ENCODE data around the gene DVL1. TPM values are rescaled to one million over a fixed set of nuclear protein-coding genes. Genes with fewer than 3 reads are reported as not detected.
"Not testable (repeated sequence)": the region's sequence is repeated elsewhere in the genome, so short reads cannot be mapped to it uniquely, and the experiment has no call there.

Gene DVL1
- total and polyA plus RNA-seq, 2 of the 13 experiments (the other 11 are each of a cell fraction or from before 2014, with no cell fraction given): 30.8 to 60.4 TPM

DNA sequence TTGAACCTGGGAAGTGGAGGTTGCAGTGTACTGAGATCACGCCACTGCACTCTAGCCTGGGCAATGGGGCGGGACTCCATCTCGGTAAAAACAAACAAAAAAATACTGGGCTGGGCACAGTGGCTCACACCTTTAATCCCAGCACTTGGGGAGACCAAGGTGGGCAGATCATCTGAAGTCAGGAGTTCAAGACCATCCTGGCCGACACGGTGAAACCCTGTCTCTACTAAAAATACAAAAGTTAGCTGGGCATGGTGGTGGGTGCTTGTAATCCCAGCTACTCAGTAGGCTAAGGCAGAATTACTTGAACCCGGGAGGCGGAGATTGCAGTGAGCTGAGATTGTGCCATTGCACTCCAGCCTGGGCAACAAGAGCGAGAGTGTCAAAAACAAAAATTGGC, 33.0 kb downstream of the DVL1 start:
- CTCF ChIA-PET (ENCODE audit: low intra/inter-chr PET ratio, low total read pairs); H4K20me1 ChIP-seq (ENCODE audit: insufficient read depth, low read length): not testable (repeated sequence)

GRCh38 chr1:1315435-1315954, 33.7 kb downstream of the DVL1 start:
- intact Hi-C loops (cut with micrococcal nuclease; ENCODE audit: unreplicated experiment) (no loop called here), in situ Hi-C loops (cut with HindIII; ENCODE audit: extremely low pct_ligation_motif_present, low pct_unique_long_range_greater_than_20kb) (no loop called here)
- no peak overlapping the region for H3K4me3 ChIP-seq (replicated peaks in 1 of 3; ENCODE audit: insufficient read depth in 1 of 3, low read depth in 2 of 3, low read length in 3 of 3)
- no peak overlapping the region for H3K9ac ChIP-seq (ENCODE audit: insufficient read depth, low read depth, low read length)
- H3K4me2 ChIP-seq (ENCODE audit: low read depth, low read length): no peak overlapping the region
- H2AFZ ChIP-seq (ENCODE audit: low read length): no peak overlapping the region
- DNase-seq (ENCODE audit: low spot score): no peak
- ChIA-PET CTCF (ENCODE audit: low intra/inter-chr PET ratio, low total read pairs) (no interaction called here), POLR2A (interaction anchor here (0.9 kb wide), 1 partner anchor 10 kb away, joined by 3 read pairs; no protein-coding TSS in a partner anchor)
- H3K4me1 ChIP-seq (ENCODE audit: insufficient read depth, low read length): peaks cover 6% of the 10 kb centered on the region; the same call in 1 of the 2 replicates
- 95% methylated on average over 24 of the region's 26 CpGs for WGBS (ENCODE audit: low lambda C conversion rate)
- no TSS peak for BruUV-seq (replicated peaks)
- peaks cover 20 to 61% of the 10 kb centered on the region in 2 experiments; a peak in 4 of 5 replicates for H3K36me3 ChIP-seq (replicated peaks in 1 of 2; ENCODE audit: control insufficient read depth in 1 of 2, insufficient read depth in 2 of 2, low read length in 2 of 2)
- no peaks in the 10 kb centered on the region for H3K9me3 ChIP-seq (ENCODE audit: low read length)
- no peak for FAIRE-seq
- H3K79me2 ChIP-seq (ENCODE audit: insufficient read depth, low read length): peaks cover 9% of the 10 kb centered on the region
- no peak overlapping the region for H3K27ac ChIP-seq (ENCODE audit: extremely low read length, insufficient read depth, low read length)
- no peak for ATAC-seq
- H3K27me3 ChIP-seq (ENCODE audit: control insufficient read depth in 1 of 2, insufficient read depth in 2 of 2, low read length in 2 of 2): no peaks in the 10 kb centered on the region
- peaks cover 5% of the 10 kb centered on the region; the same call in 1 of the 2 replicates for H4K20me1 ChIP-seq (ENCODE audit: insufficient read depth, low read length)
- TF ChIP-seq TEF (CRISPR knock-in tag; IDR thresholded peaks at IDR 0.05): no peak
- no peak for TF ChIP-seq ZNF609 (CRISPR knock-in tag; IDR thresholded peaks at IDR 0.05; ENCODE audit: borderline replicate concordance)
- no peak for TF ChIP-seq ZNF337 (CRISPR knock-in tag; IDR thresholded peaks at IDR 0.05; ENCODE audit: borderline replicate concordance, low read depth)
- TF ChIP-seq MXD4 (CRISPR knock-in tag; IDR thresholded peaks at IDR 0.05): no peak
- no peak for TF ChIP-seq YEATS2 (CRISPR knock-in tag; IDR thresholded peaks at IDR 0.05; ENCODE audit: borderline replicate concordance)
- no peak for TF ChIP-seq FOXK2 (IDR thresholded peaks at IDR 0.05)
- TF ChIP-seq ZNF891 (CRISPR knock-in tag; IDR thresholded peaks at IDR 0.05): no peak
- no peak for TF ChIP-seq SALL2 (CRISPR knock-in tag; IDR thresholded peaks at IDR 0.05)
- no peak for TF ChIP-seq TBX2 (CRISPR knock-in tag; IDR thresholded peaks at IDR 0.05; ENCODE audit: borderline replicate concordance)
- TF ChIP-seq, protein P1, sequence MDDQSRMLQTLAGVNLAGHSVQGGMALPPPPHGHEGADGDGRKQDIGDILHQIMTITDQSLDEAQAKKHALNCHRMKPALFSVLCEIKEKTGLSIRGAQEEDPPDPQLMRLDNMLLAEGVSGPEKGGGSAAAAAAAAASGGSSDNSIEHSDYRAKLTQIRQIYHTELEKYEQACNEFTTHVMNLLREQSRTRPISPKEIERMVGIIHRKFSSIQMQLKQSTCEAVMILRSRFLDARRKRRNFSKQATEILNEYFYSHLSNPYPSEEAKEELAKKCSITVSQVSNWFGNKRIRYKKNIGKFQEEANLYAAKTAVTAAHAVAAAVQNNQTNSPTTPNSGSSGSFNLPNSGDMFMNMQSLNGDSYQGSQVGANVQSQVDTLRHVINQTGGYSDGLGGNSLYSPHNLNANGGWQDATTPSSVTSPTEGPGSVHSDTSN (CRISPR knock-in tag; IDR thresholded peaks at IDR 0.05; ENCODE audit: borderline replicate concordance): no peak
- no peak for TF ChIP-seq SRSF9 (IDR thresholded peaks at IDR 0.05; ENCODE audit: borderline replicate concordance, insufficient read depth, low read depth, low read length, poor library complexity, severe bottlenecking)

More for the DNA sequence above, 33.0 kb downstream of the DVL1 start:
- DNase-seq (ENCODE audit: low spot score); H3K4me1 ChIP-seq (ENCODE audit: insufficient read depth, low read length); FAIRE-seq; H2AFZ ChIP-seq (ENCODE audit: low read length); intact Hi-C loops (cut with micrococcal nuclease; ENCODE audit: unreplicated experiment); H3K27ac ChIP-seq (ENCODE audit: extremely low read length, insufficient read depth, low read length); H3K4me3 ChIP-seq (replicated peaks in 1 of 3; ENCODE audit: insufficient read depth in 1 of 3, low read depth in 2 of 3, low read length in 3 of 3); H3K9ac ChIP-seq (ENCODE audit: insufficient read depth, low read depth, low read length); H3K27me3 ChIP-seq (ENCODE audit: control insufficient read depth in 1 of 2, insufficient read depth in 2 of 2, low read length in 2 of 2); BruUV-seq (replicated peaks); POLR2A ChIA-PET; H3K9me3 ChIP-seq (ENCODE audit: low read length); H3K4me2 ChIP-seq (ENCODE audit: low read depth, low read length); ATAC-seq; in situ Hi-C loops (cut with HindIII; ENCODE audit: extremely low pct_ligation_motif_present, low pct_unique_long_range_greater_than_20kb): not testable (repeated sequence)
- WGBS (ENCODE audit: low lambda C conversion rate): 86% methylated on average over 8 of the region's 8 CpGs
- Histone ChIP-seq H3K79me2 (ENCODE audit: insufficient read depth, low read length) (peaks cover 12% of the 10 kb centered on the region), H3K36me3 (replicated peaks in 1 of 2; ENCODE audit: control insufficient read depth in 1 of 2, insufficient read depth in 2 of 2, low read length in 2 of 2) (peaks cover 20 to 60% of the 10 kb centered on the region in 2 experiments; a peak in 4 of 5 replicates)

Data from HepG2 (cell line).